LNCAP (cell line): ENCODE results near the gene GRM8.

Source experiments
- TF ChIP-seq, protein P1 (sequence below): fragments of 450-650 bp; IDR thresholded peaks from 2 replicates; pipeline ENCODE4 v1.5.1; 2017; ENCODE audit warnings: mild to moderate bottlenecking

Gene GRM8

DNA sequence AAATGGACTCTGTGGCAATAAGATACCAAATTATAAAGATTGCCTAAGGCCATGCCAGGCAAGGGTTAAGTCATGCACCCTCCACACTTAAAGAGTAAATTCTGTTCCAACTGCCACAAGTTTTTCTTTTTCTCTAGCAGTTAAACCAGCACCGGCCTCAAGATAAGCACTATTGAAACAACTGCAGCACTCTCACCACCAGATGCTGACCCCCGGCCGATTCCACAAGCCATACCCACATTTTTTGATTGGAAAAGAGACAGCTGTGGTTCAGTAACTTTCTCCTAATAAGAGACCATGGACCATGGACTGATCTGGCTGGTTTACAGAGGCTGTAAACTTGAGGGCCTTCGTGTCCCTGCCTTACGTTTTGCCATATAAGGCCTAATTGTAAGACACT lies 44.9 kb downstream of the GRM8 start:
- TF ChIP-seq, protein P1, sequence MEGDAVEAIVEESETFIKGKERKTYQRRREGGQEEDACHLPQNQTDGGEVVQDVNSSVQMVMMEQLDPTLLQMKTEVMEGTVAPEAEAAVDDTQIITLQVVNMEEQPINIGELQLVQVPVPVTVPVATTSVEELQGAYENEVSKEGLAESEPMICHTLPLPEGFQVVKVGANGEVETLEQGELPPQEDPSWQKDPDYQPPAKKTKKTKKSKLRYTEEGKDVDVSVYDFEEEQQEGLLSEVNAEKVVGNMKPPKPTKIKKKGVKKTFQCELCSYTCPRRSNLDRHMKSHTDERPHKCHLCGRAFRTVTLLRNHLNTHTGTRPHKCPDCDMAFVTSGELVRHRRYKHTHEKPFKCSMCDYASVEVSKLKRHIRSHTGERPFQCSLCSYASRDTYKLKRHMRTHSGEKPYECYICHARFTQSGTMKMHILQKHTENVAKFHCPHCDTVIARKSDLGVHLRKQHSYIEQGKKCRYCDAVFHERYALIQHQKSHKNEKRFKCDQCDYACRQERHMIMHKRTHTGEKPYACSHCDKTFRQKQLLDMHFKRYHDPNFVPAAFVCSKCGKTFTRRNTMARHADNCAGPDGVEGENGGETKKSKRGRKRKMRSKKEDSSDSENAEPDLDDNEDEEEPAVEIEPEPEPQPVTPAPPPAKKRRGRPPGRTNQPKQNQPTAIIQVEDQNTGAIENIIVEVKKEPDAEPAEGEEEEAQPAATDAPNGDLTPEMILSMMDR, result no peak

DNA sequence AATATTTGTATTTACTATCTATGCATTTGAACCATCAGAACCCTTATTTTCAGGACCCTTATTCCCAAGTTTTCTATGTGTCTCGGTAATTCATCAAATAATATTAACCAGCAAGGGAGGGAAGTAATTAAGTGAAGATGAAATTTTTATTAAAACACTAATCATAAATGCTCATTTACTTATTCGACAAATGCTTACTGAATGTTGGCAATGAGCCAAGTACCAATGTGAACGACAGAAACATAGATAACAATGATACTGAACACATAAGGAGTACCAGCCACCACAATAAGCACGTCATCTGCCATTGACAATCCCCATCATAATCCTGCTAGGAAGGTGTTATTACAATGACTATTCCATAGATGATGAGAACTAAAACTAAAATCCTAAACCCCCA lies 45.5 kb downstream of the GRM8 start:
- TF ChIP-seq, protein P1, result no peak

DNA sequence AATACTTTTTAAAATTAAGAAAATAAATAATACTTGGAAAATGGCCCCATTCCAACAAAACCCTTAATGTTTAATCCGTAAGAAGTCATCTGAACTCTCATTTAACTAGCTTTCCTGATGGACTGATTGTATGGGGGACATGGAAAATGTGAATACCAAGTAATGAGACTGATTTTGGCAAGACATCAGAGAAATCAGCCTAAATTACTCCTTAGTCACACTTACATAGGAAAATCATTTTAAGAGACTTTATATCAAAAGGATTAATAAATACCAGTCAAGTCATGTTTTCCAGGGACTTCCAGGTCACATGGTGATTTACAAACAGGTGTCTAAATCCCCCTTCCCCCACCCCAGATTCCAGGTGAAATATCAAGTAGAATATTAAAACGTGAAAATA lies 58.2 kb downstream of the GRM8 start:
- TF ChIP-seq, protein P1, result no peak

DNA sequence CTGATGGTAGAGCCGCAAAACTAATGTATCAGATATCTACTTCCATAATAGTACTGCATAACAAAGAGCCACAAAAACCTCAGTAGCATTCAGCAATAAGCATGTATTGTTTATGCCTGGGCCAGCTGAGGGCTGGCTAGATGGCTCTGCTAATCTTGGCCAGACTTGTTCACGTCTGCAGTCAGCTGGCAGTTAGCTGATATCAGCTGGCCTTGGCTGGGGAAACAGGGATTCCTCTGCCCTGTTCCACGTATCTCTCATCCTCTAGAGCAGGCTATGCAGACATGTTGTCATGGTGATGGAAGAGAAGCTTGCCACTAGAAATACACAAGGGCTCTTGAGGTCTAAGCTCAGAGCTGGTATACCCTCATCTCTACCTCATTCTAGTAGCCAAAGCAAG lies 62.9 kb downstream of the GRM8 start:
- TF ChIP-seq, protein P1, result no peak

DNA sequence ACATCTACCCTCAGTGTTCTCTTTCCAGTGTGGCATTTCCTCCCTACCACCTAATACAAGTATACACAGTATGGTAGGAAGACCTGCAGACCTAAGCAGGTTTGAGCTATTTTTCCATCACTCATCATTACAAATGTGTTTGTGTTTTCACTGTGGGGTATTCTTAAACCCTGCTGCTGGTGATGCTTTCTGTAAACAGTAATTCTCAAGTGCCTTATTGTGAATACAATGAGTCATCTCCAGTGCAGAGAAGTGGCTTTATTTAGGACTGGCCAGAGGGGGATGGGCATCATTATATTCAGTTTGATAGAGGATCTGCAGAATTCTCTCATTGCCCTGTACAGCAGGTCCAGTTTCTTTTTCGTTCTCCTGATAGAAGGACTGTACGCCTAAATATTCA lies 63.7 kb downstream of the GRM8 start:
- TF ChIP-seq, protein P1, result no peak

DNA sequence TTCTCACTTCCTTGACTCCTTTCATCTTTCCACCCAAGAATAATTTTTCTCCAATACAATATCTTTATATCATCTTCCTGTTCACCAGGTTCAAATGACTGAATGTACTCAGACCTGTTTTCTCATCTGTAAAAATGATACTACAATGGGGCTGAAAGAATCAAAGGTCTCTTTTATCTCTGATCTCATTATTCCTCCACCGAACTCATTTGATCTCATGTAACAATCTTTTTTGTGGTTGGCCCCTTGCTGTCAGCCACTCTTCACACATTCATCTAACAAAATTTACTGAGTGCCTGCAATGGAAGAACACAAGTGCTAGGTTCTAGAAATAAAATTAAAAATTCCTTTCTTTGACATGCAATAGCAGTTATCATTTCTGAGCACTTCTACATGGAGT lies 65.0 kb downstream of the GRM8 start:
- TF ChIP-seq, protein P1, result no peak

DNA sequence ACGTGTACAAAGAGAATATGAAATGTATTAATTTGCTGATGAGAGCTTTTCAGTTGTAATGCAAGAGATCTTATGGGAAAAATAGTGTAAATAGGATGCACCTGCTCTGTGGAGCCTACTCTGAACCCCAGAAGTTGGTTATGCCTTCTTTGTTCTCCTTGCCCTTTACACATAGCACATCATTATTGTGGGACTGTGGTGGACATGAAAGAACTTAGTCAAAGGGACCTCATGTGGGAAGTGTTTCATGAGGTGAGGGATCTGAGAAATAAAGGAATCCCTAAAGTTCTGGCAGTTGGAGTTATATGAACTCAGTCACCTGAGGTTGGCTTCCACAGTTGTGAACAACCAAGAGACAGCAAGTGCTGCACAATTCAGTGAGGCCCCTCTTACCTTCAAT lies 66.1 kb downstream of the GRM8 start:
- TF ChIP-seq, protein P1, result no peak

DNA sequence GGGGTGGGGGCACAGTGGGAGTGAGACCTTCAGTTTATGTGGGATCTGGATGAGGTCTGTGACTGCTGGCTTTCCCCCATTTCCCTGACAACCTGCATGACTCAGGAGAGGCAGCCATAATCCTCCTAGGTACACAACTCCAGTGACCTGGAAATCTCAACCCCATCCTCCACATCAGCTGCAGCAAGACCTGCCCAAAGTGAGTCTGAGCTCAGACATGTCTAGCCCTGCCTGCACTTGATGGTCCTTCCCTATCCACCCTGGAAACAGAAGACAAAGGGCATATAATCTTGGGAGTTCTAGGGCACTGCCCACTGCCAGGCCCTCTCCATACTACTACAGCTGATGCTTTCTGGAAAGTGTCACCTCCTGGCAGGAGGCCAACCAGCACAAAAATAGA lies 75.6 kb downstream of the GRM8 start:
- TF ChIP-seq, protein P1, result no peak
